OCI-LY1 (cell line): ENCODE measurements around the gene NCKAP1.

Experiments
- H2AFZ ChIP-seq: fragments of 200-600 bp; sonication (generic), shearing (Covaris generic); 2 replicates; pipeline ENCODE4 v1.6.0; 2014; ENCODE audit warnings: antibody characterized with exemption, mild to moderate bottlenecking, low read length
- H3F3A ChIP-seq: fragments of 200-600 bp; sonication (generic), shearing (Covaris generic); 2 replicates; pipeline ENCODE4 v1.6.0; 2014; ENCODE audit warnings: mild to moderate bottlenecking, antibody characterized with exemption, low read length, moderate library complexity; ENCODE audit not compliant: insufficient read depth
- H3K27ac ChIP-seq: fragments of 200-600 bp; sonication (generic); 2 replicates; pipeline ENCODE4 v1.5.1; 2014; ENCODE audit warnings: low read length, mixed run types, mild to moderate bottlenecking, low read depth; ENCODE audit not compliant: poor library complexity, severe bottlenecking
- H3K27me3 ChIP-seq: fragments of 200-600 bp; sonication (generic); 2 replicates; pipeline ENCODE4 v1.6.0; 2014; ENCODE audit warnings: antibody characterized with exemption, mild to moderate bottlenecking, low read length, moderate library complexity; ENCODE audit not compliant: insufficient read depth
- H3K36me3 ChIP-seq: fragments of 200-600 bp; sonication (generic); 2 replicates; pipeline ENCODE4 v1.6.1; 2014; ENCODE audit warnings: mild to moderate bottlenecking, antibody characterized with exemption, low read length, moderate library complexity, mixed read lengths; ENCODE audit not compliant: insufficient read depth
- H3K4me1 ChIP-seq: fragments of 200-600 bp; sonication (generic); 2 replicates; pipeline ENCODE4 v1.5.1; 2014; ENCODE audit warnings: mild to moderate bottlenecking, low read length, moderate library complexity; ENCODE audit not compliant: insufficient read depth, severe bottlenecking
- H3K4me2 ChIP-seq: fragments of 200-600 bp; sonication (generic), shearing (Covaris generic); 2 replicates; pipeline ENCODE4 v1.6.1; 2014; ENCODE audit warnings: low read length
- H3K4me3 ChIP-seq: fragments of 200-600 bp; sonication (generic); 2 replicates; pipeline ENCODE4 v1.5.1; 2014; ENCODE audit warnings: low read length, low read depth, mild to moderate bottlenecking, mixed read lengths; ENCODE audit not compliant: poor library complexity, severe bottlenecking
- H3K79me2 ChIP-seq: fragments of 200-600 bp; shearing (Covaris generic); 2 replicates; pipeline ENCODE4 v1.6.1; 2016; ENCODE audit warnings: mixed run types, low read length, mixed read lengths; ENCODE audit not compliant: insufficient read depth
- H3K9ac ChIP-seq: fragments of 200-600 bp; sonication (generic), shearing (Covaris generic); 2 replicates; pipeline ENCODE4 v1.6.1; 2014; ENCODE audit warnings: mild to moderate bottlenecking, low read length, mixed read lengths
- H3K9me2 ChIP-seq: fragments of 200-600 bp; sonication (generic), shearing (Covaris generic); 2 replicates; pipeline ENCODE4 v1.6.1; 2014; ENCODE audit warnings: low read depth, mild to moderate bottlenecking, low read length, mixed read lengths
- H3K9me3 ChIP-seq: fragments of 200-600 bp; shearing (Covaris generic); 2 replicates; pipeline ENCODE4 v1.6.1; 2014; ENCODE audit warnings: low read length, mixed read lengths
- H4K20me1 ChIP-seq: fragments of 200-600 bp; sonication (generic), shearing (Covaris generic); 2 replicates; pipeline ENCODE4 v1.6.0; 2016; ENCODE audit warnings: mild to moderate bottlenecking, low read length; ENCODE audit not compliant: insufficient read depth
- CTCF ChIP-seq: fragments of 200-600 bp; sonication (generic), shearing (Covaris generic); IDR thresholded peaks from 2 replicates; pipeline ENCODE4 v1.5.1; 2017; ENCODE audit warnings: mild to moderate bottlenecking, antibody characterized with exemption, low read length, moderate library complexity, mixed read lengths
- EZH2 ChIP-seq: fragments of 200-600 bp; sonication (generic), shearing (Covaris generic); IDR thresholded peaks from 2 replicates; pipeline ENCODE4 v1.8.0; 2017; ENCODE audit warnings: borderline replicate concordance, mixed run types, mild to moderate bottlenecking, antibody characterized with exemption, low read length, moderate library complexity, mixed read lengths

Gene NCKAP1

GRCh38 chr2:182913064-182913463 is 125.2 kb downstream of the NCKAP1 start:
- TF ChIP-seq EZH2 (no peak), CTCF (no peak)
- Histone ChIP-seq H3K27ac (no peak overlapping the region), H3K4me2 (no peak overlapping the region), H3K9me3 (no peaks in the 10 kb centered on the region), H3K4me3 (no peak overlapping the region), H2AFZ (no peak overlapping the region), H3K9me2 (no peaks in the 10 kb centered on the region), H3K9ac (no peak overlapping the region), H3F3A (no peaks in the 10 kb centered on the region), H3K36me3 (no peaks in the 10 kb centered on the region), H3K79me2 (no peaks in the 10 kb centered on the region), H3K27me3 (no peaks in the 10 kb centered on the region), H4K20me1 (no peaks in the 10 kb centered on the region), H3K4me1 (no peaks in the 10 kb centered on the region)

GRCh38 chr2:182912518-182912915 is 125.7 kb downstream of the NCKAP1 start:
- no peaks in the 10 kb centered on the region for H3K27me3 ChIP-seq
- no peak overlapping the region for H3K27ac ChIP-seq
- H2AFZ ChIP-seq, result no peak overlapping the region
- no peak overlapping the region for H3K4me3 ChIP-seq
- no peaks in the 10 kb centered on the region for H3K9me3 ChIP-seq
- no peaks in the 10 kb centered on the region for H4K20me1 ChIP-seq
- no peaks in the 10 kb centered on the region for H3K79me2 ChIP-seq
- H3K9me2 ChIP-seq, result no peaks in the 10 kb centered on the region
- TF ChIP-seq CTCF (no peak), EZH2 (no peak)
- H3K4me2 ChIP-seq, result no peak overlapping the region
- H3K36me3 ChIP-seq, result no peaks in the 10 kb centered on the region
- no peak overlapping the region for H3K9ac ChIP-seq
- H3K4me1 ChIP-seq, result no peaks in the 10 kb centered on the region
- no peaks in the 10 kb centered on the region for H3F3A ChIP-seq

GRCh38 chr2:182911813-182912517 is 126.3 kb downstream of the NCKAP1 start:
- Histone ChIP-seq H3K4me3 (no peak overlapping the region), H3K79me2 (no peaks in the 10 kb centered on the region), H3K9me2 (no peaks in the 10 kb centered on the region), H3F3A (no peaks in the 10 kb centered on the region), H3K4me2 (no peak overlapping the region), H4K20me1 (no peaks in the 10 kb centered on the region), H3K36me3 (no peaks in the 10 kb centered on the region), H2AFZ (no peak overlapping the region), H3K27me3 (no peaks in the 10 kb centered on the region), H3K9me3 (no peaks in the 10 kb centered on the region), H3K9ac (no peak overlapping the region), H3K27ac (no peak overlapping the region), H3K4me1 (no peaks in the 10 kb centered on the region)
- TF ChIP-seq EZH2 (no peak), CTCF (no peak)
